Measurements from ENCODE around the gene FAM117B.
"Not testable (repeated sequence)": the region's sequence is repeated elsewhere in the genome, so short reads cannot be mapped to it uniquely, and the experiment has no call there.

Gene FAM117B

DNA sequence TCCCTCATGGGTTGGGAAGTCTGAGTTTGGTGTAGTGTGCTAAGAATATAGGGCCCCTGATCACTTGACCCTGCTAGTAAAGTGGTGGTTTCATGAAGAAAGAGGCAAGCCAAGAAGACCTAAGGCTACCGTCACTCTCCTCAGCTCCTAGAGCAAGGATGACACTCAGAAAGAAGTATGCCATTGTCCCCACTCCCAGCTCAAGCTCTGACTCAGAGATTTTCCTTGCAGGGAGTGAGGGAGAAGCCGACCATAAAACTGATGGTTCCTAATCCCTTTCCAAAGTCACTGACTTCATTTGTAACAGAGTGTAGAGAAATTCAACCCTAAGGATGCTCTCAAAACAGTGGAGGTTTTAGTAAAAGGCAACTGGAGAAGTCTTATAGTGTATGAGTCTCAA lies 155.9 kb downstream of the FAM117B start:
- Mint-ChIP-seq H3K4me3 (no peak overlapping the region), H3K36me3 (ENCODE audit: insufficient read depth) (peaks cover 7% of the 10 kb centered on the region), H3K27me3 (no peaks in the 10 kb centered on the region), H3K4me1 (ENCODE audit: low read depth in 2 of 2) (no peaks in the 10 kb centered on the region), H3K9me3 (no peaks in the 10 kb centered on the region), H3K27ac (no peak overlapping the region)
- DNase-seq (no peak), ATAC-seq (replicated peaks) (no peak)

- no peaks in the 10 kb centered on the region for H3K27me3 Mint-ChIP-seq
- ATAC-seq (replicated peaks) (no peak), DNase-seq (no peak)
- no peak overlapping the region for H3K27ac Mint-ChIP-seq
- no peak overlapping the region for H3K4me3 Mint-ChIP-seq
- peaks cover 0 to 13% of the 10 kb centered on the region in 2 donors for H3K9me3 Mint-ChIP-seq
- H3K4me1 Mint-ChIP-seq (ENCODE audit: low read depth in 2 of 2), result no peaks in the 10 kb centered on the region
- H3K36me3 Mint-ChIP-seq (ENCODE audit: insufficient read depth), result no peaks in the 10 kb centered on the region
Observed at GRCh38 chr2:202797944-202798343, 163.2 kb downstream of the FAM117B start.

- H3K4me3 Mint-ChIP-seq; H3K4me1 Mint-ChIP-seq (ENCODE audit: low read depth in 2 of 2); ATAC-seq (replicated peaks); H3K27ac Mint-ChIP-seq; H3K27me3 Mint-ChIP-seq; H3K9me3 Mint-ChIP-seq; DNase-seq: not testable (repeated sequence)
- H3K36me3 Mint-ChIP-seq (ENCODE audit: insufficient read depth), result peaks cover 11% of the 10 kb centered on the region
Observed at GRCh38 chr2:202805911-202806310, 171.1 kb downstream of the FAM117B start.

DNA sequence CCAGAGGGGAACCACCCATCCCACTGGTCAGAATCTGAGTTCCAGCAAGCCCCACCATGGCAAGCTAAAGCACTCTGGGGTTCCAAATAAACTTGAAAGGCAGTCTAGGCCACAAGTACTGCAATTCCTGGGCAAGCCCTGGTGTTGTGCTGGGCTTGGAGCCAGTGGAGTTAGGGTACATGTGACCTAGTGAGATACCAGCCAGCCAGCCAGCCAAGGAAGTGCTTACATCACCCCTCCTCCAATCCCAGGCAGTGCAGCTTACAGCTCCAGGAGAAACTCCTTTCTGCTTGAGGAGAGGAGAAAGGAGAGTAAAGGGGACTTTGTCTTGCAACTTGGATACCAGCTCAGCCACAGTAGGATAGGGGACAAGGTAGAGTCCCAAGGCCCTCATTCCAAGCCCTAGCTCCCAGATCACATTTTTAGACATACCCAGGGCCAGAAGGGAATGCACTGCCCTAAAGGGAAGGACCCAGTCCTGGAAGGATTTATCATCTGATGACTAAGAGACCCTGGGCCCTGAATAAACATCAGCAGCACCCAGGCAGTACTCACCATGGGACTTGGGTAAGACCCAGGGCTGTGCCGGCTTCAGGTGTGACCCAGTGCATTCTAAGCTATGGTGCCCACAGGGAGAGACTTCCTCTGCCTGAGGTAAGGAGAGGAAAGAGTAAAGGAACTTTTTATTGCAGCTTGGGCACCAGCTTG lies 172.8 kb downstream of the FAM117B start:
- H3K4me1 Mint-ChIP-seq (ENCODE audit: low read depth in 2 of 2); H3K27me3 Mint-ChIP-seq; ATAC-seq (replicated peaks); H3K9me3 Mint-ChIP-seq; DNase-seq; H3K4me3 Mint-ChIP-seq; H3K27ac Mint-ChIP-seq: not testable (repeated sequence)
- H3K36me3 Mint-ChIP-seq (ENCODE audit: insufficient read depth), result peaks cover 13% of the 10 kb centered on the region

- ATAC-seq (replicated peaks) (no peak), DNase-seq (no peak)
- Mint-ChIP-seq H3K27me3 (no peaks in the 10 kb centered on the region), H3K9me3 (peaks cover 0 to 2% of the 10 kb centered on the region in 2 donors), H3K4me1 (ENCODE audit: low read depth in 2 of 2) (no peaks in the 10 kb centered on the region), H3K4me3 (no peak overlapping the region), H3K36me3 (ENCODE audit: insufficient read depth) (peaks cover 13% of the 10 kb centered on the region), H3K27ac (peak overlapping the region in 1 of 2 donors; percentile 20)
Observed at GRCh38 chr2:202808754-202809153, 174.0 kb downstream of the FAM117B start.

DNA sequence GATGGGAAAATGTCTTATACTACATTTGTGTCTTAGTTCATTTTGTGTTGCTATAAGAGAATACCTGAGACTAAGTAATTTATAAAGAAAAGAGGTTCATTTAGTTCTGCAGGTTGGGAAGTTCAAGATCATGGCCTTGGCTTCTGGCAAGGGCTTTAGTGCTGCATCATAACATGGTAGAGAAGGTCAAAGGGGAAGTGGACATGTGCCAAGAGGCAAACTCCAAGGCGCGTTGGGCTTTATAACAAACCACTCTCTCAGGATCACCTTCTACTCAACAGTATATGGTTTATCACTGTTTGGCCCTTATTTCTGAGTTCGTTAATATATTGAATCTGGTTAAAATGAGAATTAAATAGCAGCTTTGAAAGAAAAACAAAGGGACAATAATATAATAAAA lies 178.6 kb downstream of the FAM117B start:
- no peaks in the 10 kb centered on the region for H3K4me1 Mint-ChIP-seq (ENCODE audit: low read depth in 2 of 2)

DNA sequence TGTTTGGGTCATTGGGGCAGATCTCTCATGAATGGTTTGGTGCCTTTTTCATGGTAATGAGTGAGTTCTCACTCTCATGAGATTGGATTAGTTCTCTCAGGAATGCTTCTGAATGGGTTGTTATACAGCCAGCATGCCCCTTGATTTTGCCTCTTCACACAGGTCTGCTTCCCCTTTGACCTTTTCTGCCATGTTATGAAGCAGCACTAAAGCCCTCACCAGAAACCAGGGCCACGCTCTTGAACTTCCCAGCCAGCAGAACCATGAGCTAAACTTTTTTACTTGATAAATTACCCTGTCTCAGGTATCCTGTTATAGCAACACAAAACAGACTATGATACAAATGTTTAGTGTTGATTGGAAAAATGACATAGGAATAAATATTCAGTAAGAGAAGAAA lies 179.5 kb downstream of the FAM117B start:
- H3K36me3 Mint-ChIP-seq (ENCODE audit: insufficient read depth), result peaks cover 6% of the 10 kb centered on the region
- no peak overlapping the region for H3K4me3 Mint-ChIP-seq
- H3K27ac Mint-ChIP-seq, result no peak overlapping the region
- DNase-seq (no peak), ATAC-seq (replicated peaks) (no peak)
- H3K9me3 Mint-ChIP-seq, result no peaks in the 10 kb centered on the region
- no peaks in the 10 kb centered on the region for H3K27me3 Mint-ChIP-seq
- no peaks in the 10 kb centered on the region for H3K4me1 Mint-ChIP-seq (ENCODE audit: low read depth in 2 of 2)

More for the DNA sequence above, 178.6 kb downstream of the FAM117B start:
- Mint-ChIP-seq H3K36me3 (ENCODE audit: insufficient read depth) (peaks cover 6% of the 10 kb centered on the region), H3K4me3 (no peak overlapping the region), H3K27me3 (no peaks in the 10 kb centered on the region), H3K27ac (no peak overlapping the region), H3K9me3 (peaks cover 0 to 2% of the 10 kb centered on the region in 2 donors)
- ATAC-seq (replicated peaks), result no peak
- no peak for DNase-seq

DNA sequence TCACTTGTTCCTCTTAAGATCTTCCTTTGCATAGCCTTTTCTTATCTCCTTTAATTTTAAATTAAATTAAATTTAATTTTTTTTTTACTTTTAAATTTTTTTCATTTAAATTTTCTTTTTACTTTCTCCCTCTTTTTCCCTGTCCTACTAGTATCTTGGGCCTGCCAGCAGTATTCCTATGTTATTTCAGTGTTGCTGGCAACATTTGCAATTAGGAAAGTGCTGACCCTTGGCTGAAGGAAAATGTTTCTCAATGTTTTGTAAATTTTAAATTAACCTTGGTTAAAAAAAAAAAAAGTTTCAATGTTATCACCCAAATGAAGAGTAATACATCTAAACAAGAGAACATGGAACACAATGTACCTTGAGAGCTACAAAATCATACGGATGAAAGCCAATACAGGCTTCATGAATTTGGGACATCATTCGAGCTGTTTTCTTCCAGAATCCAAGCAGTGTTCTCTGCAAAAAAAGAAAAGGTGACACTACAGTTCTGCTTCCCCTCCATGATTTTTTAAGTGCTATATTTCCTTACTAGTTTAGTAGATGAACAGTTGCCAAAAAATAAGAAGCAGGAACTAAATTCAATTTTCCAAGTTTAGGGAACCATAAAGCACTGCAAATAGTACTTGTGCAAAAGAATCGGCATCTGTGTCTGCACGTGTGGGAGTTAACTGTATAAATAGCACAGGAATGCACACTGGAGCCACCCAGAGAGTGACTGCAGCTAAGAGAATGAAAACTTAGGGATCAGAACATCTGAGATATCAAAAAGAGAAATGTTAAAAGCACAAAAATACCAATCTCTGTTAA lies 181.0 kb downstream of the FAM117B start:
- Mint-ChIP-seq H3K27ac (no peak overlapping the region), H3K27me3 (no peaks in the 10 kb centered on the region), H3K4me3 (no peak overlapping the region), H3K36me3 (ENCODE audit: insufficient read depth) (peaks cover 6% of the 10 kb centered on the region), H3K9me3 (no peaks in the 10 kb centered on the region), H3K4me1 (ENCODE audit: low read depth in 2 of 2) (no peaks in the 10 kb centered on the region)
- ATAC-seq (replicated peaks) (no peak), DNase-seq (no peak)

DNA sequence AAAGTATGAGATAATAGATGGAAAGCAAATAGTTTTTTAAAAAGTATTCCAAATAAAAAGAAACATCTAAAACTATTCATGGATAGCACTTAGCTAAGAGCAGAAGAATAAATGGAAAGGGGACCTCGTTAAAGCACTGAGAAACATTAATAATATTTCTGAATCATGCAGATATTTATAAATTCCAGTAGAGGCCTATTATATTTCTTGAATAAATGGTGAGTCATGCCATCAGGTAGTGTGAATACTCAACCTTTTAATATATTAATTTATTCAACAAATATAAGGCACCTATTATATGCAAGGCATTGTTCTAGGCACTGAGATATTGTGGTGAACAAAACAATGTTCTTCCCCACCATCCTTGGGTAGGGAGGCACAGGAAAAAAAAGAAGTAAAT lies 183.0 kb downstream of the FAM117B start:
- Mint-ChIP-seq H3K9me3 (no peaks in the 10 kb centered on the region), H3K36me3 (ENCODE audit: insufficient read depth) (peaks cover 3% of the 10 kb centered on the region), H3K27me3 (no peaks in the 10 kb centered on the region), H3K4me1 (ENCODE audit: low read depth in 2 of 2) (no peaks in the 10 kb centered on the region), H3K27ac (no peak overlapping the region), H3K4me3 (no peak overlapping the region)
- ATAC-seq (replicated peaks), result no peak
- no peak for DNase-seq

GRCh38 chr2:202818321-202818720 lies 183.6 kb downstream of the FAM117B start:
- H3K36me3 Mint-ChIP-seq (ENCODE audit: insufficient read depth), result peaks cover 3% of the 10 kb centered on the region
- no peak for DNase-seq
- no peak overlapping the region for H3K27ac Mint-ChIP-seq
- H3K4me3 Mint-ChIP-seq, result no peak overlapping the region
- H3K4me1 Mint-ChIP-seq (ENCODE audit: low read depth in 2 of 2), result no peaks in the 10 kb centered on the region
- no peaks in the 10 kb centered on the region for H3K27me3 Mint-ChIP-seq
- no peaks in the 10 kb centered on the region for H3K9me3 Mint-ChIP-seq
- no peak for ATAC-seq (replicated peaks)

Measured in effector memory CD8-positive, alpha-beta T cell (primary cell).